CD14-positive monocyte (primary cell): ENCODE measurements around the gene RPL31. TPM values are rescaled to one million over a fixed set of nuclear protein-coding genes. Genes with fewer than 3 reads are reported as not detected.

Experiments
- DNase-seq, 3 donors: peaks; one replicate each; pipeline ENCODE4 v3.0.0-alpha.2; 2011 to 2022
- H2AFZ ChIP-seq: 2 replicates; pipeline ENCODE4 v1.6.0; 2012; ENCODE audit warnings: mild to moderate bottlenecking, low read depth, low read length, inconsistent platforms; ENCODE audit not compliant: insufficient read depth, poor library complexity, severe bottlenecking
- H3K27ac ChIP-seq, 2 donors: 1 replicate in 1 of 2; 2 replicates in 1 of 2; pipeline ENCODE4 v1.5.1; 2012 to 2013; ENCODE audit warnings: low read length in 2 of 2, control low read depth in 1 of 2, inconsistent platforms in 1 of 2, low read depth in 1 of 2, mild to moderate bottlenecking in 1 of 2
- H3K27me3 ChIP-seq, 2 donors: one replicate each; pipeline versions ENCODE4 v1.6.0 to v1.6.1; 2011 to 2013; ENCODE audit warnings: low read length in 2 of 2; ENCODE audit not compliant: control insufficient read depth in 2 of 2, insufficient read depth in 2 of 2
- H3K36me3 ChIP-seq, 2 donors: replicated peaks in 1 of 2; 1 replicate in 1 of 2; 2 replicates in 1 of 2; pipeline versions ENCODE4 v1.5.1 to v1.6.1; 2012 to 2013; ENCODE audit warnings: low read length in 2 of 2, control low read depth in 1 of 2, inconsistent platforms in 1 of 2, mild to moderate bottlenecking in 1 of 2; ENCODE audit not compliant: insufficient read depth in 2 of 2, control insufficient read depth in 1 of 2
- H3K4me1 ChIP-seq, 2 donors: 1 replicate in 1 of 2; 2 replicates in 1 of 2; pipeline versions ENCODE4 v1.5.1 to v1.6.1; 2012 to 2013; ENCODE audit warnings: low read length in 2 of 2, control low read depth in 1 of 2, inconsistent platforms in 1 of 2, mild to moderate bottlenecking in 1 of 2, moderate library complexity in 1 of 2; ENCODE audit not compliant: insufficient read depth in 2 of 2, control insufficient read depth in 1 of 2
- H3K4me2 ChIP-seq: replicated peaks from 2 replicates; pipeline ENCODE3; 2012; ENCODE audit warnings: low read length, moderate library complexity, mild to moderate bottlenecking; ENCODE audit not compliant: poor library complexity, severe bottlenecking; ENCODE audit errors: extremely low read depth
- H3K4me3 ChIP-seq, 3 experiments: fragments of 200-600 bp in 1 of 3; sonication (generic) in 1 of 3; replicated peaks in 1 of 3; 1 replicate in 2 of 3; 2 replicates in 1 of 3; pipeline ENCODE4 v1.5.1; 2011 to 2013; ENCODE audit warnings: low read length in 3 of 3, mild to moderate bottlenecking in 3 of 3, control low read depth in 2 of 3, low read depth in 2 of 3, inconsistent platforms in 1 of 3, moderate library complexity in 1 of 3
- H3K79me2 ChIP-seq: 2 replicates; pipeline ENCODE4 v1.6.0; 2012; ENCODE audit warnings: mild to moderate bottlenecking, control low read depth, inconsistent platforms, low read length, moderate library complexity; ENCODE audit not compliant: insufficient read depth
- H3K9ac ChIP-seq: 2 replicates; pipeline ENCODE4 v1.6.0; 2017; ENCODE audit warnings: low read length, mild to moderate bottlenecking; ENCODE audit not compliant: insufficient read depth, poor library complexity, severe bottlenecking
- H3K9me3 ChIP-seq, 2 donors: replicated peaks in 1 of 2; 1 replicate in 1 of 2; 2 replicates in 1 of 2; pipeline versions ENCODE4 v1.5.1 to v1.6.1; 2012 to 2013; ENCODE audit warnings: low read length in 2 of 2, control low read depth in 1 of 2; ENCODE audit not compliant: control insufficient read depth in 1 of 2, insufficient read depth in 1 of 2
- H4K20me1 ChIP-seq: 2 replicates; pipeline ENCODE4 v1.6.0; 2012; ENCODE audit warnings: mild to moderate bottlenecking, low read length, control low read depth, moderate library complexity; ENCODE audit not compliant: insufficient read depth
- H3K27ac Mint-ChIP-seq, 7 donors: one replicate each; pipeline ENCODE4 v1.8.0; 2020; ENCODE audit warnings: mild to moderate bottlenecking in 7 of 7, mixed read lengths in 7 of 7, moderate library complexity in 6 of 7, inconsistent platforms in 2 of 7
- H3K27me3 Mint-ChIP-seq, 3 donors: one replicate each; pipeline ENCODE4 v1.8.0; 2021 to 2022; ENCODE audit warnings: low read depth in 3 of 3, mild to moderate bottlenecking in 3 of 3, mixed read lengths in 3 of 3, moderate library complexity in 3 of 3, inconsistent platforms in 1 of 3
- H3K36me3 Mint-ChIP-seq, 2 donors: one replicate each; pipeline ENCODE4 v1.8.0; 2020; ENCODE audit warnings: mixed read lengths in 2 of 2, inconsistent platforms in 1 of 2, mild to moderate bottlenecking in 1 of 2
- H3K4me1 Mint-ChIP-seq: one replicate; pipeline ENCODE4 v1.8.0; 2020; ENCODE audit warnings: mild to moderate bottlenecking, mixed read lengths
- H3K4me3 Mint-ChIP-seq, 2 donors: one replicate each; pipeline ENCODE4 v1.8.0; 2020; ENCODE audit warnings: mild to moderate bottlenecking in 2 of 2, mixed read lengths in 2 of 2, moderate library complexity in 1 of 2
- H3K9me3 Mint-ChIP-seq, 7 donors: one replicate each; pipeline ENCODE4 v1.8.0; 2020 to 2022; ENCODE audit warnings: mixed read lengths in 7 of 7, mild to moderate bottlenecking in 6 of 7, moderate library complexity in 6 of 7, inconsistent platforms in 2 of 7
- WGBS: methylation state at CpG from one replicate; pipeline ENCODE4 v1.1.5; 2013; ENCODE audit warnings: missing lambda C conversion rate; ENCODE audit not compliant: insufficient coverage; 5-methylcytosine and 5-hydroxymethylcytosine counted together
- intact Hi-C, 2 donors: fragments of 100-400 bp; cut with micrococcal nuclease; formaldehyde crosslinking; loops; one replicate each; pipeline versions ENCODE4 v1.15.0 to v1.15.1; 2023
- polyA plus RNA-seq, 3 donors: library from polyadenylated mRNA; depleted of rRNA in 1 of 3; unstranded in 2 of 3; stranded (reverse) in 1 of 3; fragments of 300-500 nt in 2 of 3; fragments of >200 nt in 1 of 3; fragmentation: Illumina TruSeq in 2 of 3; gene quantifications; 1 replicate in 2 of 3; 2 replicates in 1 of 3; pipeline ENCODE4 v1.2.3, GENCODE V29; 2012 to 2021
- TF ChIP-seq, protein P1 (sequence below): fragments of 200-600 bp; IDR thresholded peaks from one replicate; pipeline ENCODE4 v1.8.0; 2022; ENCODE audit warnings: antibody characterized with exemption, mild to moderate bottlenecking

The RPL31 gene
- polyA plus RNA-seq, 3 donors, result 1,537 to 2,299 (median 1,998) TPM

GRCh38 chr2:100993294-100993693 is 8.8 kb upstream of the RPL31 start:
- intact Hi-C loops, result no loop called here
- no peak overlapping the region for H3K9ac ChIP-seq
- H3K27ac ChIP-seq, result no peak overlapping the region
- H3K4me3 Mint-ChIP-seq, result no peak overlapping the region
- H3K9me3 ChIP-seq, result no peaks in the 10 kb centered on the region
- TF ChIP-seq, protein P1, sequence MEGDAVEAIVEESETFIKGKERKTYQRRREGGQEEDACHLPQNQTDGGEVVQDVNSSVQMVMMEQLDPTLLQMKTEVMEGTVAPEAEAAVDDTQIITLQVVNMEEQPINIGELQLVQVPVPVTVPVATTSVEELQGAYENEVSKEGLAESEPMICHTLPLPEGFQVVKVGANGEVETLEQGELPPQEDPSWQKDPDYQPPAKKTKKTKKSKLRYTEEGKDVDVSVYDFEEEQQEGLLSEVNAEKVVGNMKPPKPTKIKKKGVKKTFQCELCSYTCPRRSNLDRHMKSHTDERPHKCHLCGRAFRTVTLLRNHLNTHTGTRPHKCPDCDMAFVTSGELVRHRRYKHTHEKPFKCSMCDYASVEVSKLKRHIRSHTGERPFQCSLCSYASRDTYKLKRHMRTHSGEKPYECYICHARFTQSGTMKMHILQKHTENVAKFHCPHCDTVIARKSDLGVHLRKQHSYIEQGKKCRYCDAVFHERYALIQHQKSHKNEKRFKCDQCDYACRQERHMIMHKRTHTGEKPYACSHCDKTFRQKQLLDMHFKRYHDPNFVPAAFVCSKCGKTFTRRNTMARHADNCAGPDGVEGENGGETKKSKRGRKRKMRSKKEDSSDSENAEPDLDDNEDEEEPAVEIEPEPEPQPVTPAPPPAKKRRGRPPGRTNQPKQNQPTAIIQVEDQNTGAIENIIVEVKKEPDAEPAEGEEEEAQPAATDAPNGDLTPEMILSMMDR, result no peak
- H3K27me3 Mint-ChIP-seq, result peaks cover 3 to 4% (median 3%) of the 10 kb centered on the region in 3 donors
- H2AFZ ChIP-seq, result no peak overlapping the region
- no peaks in the 10 kb centered on the region for H3K79me2 ChIP-seq
- no peak for DNase-seq
- H3K4me2 ChIP-seq, result no peak overlapping the region
- WGBS, result 100% methylated on average over 9 of the region's 17 CpGs
- H3K4me3 ChIP-seq, result no peak overlapping the region
- no peaks in the 10 kb centered on the region for H3K9me3 Mint-ChIP-seq
- H3K4me1 ChIP-seq, result peaks cover 0 to 5% of the 10 kb centered on the region in 2 donors
- no peaks in the 10 kb centered on the region for H3K36me3 Mint-ChIP-seq
- H3K4me1 Mint-ChIP-seq, result peaks cover 7% of the 10 kb centered on the region
- no peaks in the 10 kb centered on the region for H3K27me3 ChIP-seq
- H4K20me1 ChIP-seq, result no peaks in the 10 kb centered on the region
- H3K27ac Mint-ChIP-seq, result peak overlapping the region in 1 of 7 donors; percentile 72
- H3K36me3 ChIP-seq, result no peaks in the 10 kb centered on the region

DNA sequence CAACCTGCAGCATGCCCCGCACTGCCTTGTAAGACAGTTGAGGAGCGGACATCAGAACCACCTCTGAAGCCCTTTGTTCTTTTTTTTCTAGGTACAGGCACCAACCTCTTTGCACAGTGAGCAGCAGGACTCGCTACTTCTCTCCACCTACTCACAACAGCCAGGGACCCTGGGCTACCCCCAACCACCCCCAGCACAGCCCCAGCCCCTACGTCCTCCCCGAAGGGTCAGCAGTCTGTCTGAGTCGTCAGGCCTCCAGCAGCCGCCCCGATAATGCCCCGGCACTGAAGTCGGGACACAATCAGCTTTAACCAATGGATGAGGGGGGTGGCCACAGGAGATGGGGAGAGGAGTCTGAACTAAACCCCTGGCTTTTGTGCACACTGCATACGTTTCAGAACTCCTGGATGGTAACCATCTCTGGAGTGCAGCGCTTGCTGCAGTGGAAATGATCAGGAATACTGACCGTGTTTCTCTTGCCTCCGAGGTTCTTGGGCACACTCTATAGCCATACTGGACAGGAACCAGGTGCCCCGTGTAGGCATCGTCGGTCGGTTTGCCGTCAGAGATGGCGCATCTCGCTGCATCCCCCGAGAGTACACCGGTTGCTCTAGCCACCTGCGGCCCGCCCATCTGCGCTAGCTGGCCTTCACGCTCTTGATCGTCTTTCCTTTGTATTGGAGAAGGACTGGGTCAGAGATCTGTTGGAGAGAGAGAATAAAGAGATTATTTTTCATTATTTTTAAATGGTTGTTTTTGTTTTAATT is 6.6 kb upstream of the RPL31 start:
- Histone ChIP-seq H3K27ac (no peak overlapping the region), H3K36me3 (no peaks in the 10 kb centered on the region), H3K4me1 (peaks cover 0 to 5% of the 10 kb centered on the region in 2 donors), H3K27me3 (no peaks in the 10 kb centered on the region), H4K20me1 (no peaks in the 10 kb centered on the region), H3K4me3 (no peak overlapping the region), H3K9me3 (no peaks in the 10 kb centered on the region), H3K9ac (no peak overlapping the region), H2AFZ (no peak overlapping the region), H3K79me2 (no peaks in the 10 kb centered on the region), H3K4me2 (no peak overlapping the region)
- TF ChIP-seq, protein P1, result no peak
- Mint-ChIP-seq H3K27me3 (peaks cover 3 to 9% (median 8%) of the 10 kb centered on the region in 3 donors), H3K4me1 (peaks cover 7% of the 10 kb centered on the region), H3K36me3 (no peaks in the 10 kb centered on the region), H3K9me3 (no peaks in the 10 kb centered on the region), H3K4me3 (no peak overlapping the region), H3K27ac (peak overlapping the region in 1 of 7 donors; percentile 69)
- intact Hi-C loops, result no loop called here
- no peak for DNase-seq
- WGBS, result 94% methylated on average over 24 of the region's 28 CpGs
